ENCODE results near the gene PITRM1. TPM values are rescaled to one million over a fixed set of nuclear protein-coding genes. Genes with fewer than 3 reads are reported as not detected.

Gene PITRM1
- total RNA-seq, 1 donor from 2014 or later, result 34.7 TPM

Other genes with a start within 250 kb of the PITRM1 start
- 174 TPM for gene PFKP, start 105.2 kb downstream of the PITRM1 start, total RNA-seq (ENCODE audit: insufficient read depth, low replicate concordance)